Fibroblast of villous mesenchyme (primary cell): ENCODE data around the gene ERLIN1. TPM values are rescaled to one million over a fixed set of nuclear protein-coding genes. Genes with fewer than 3 reads are reported as not detected.

ENCODE experiments used
- DNase-seq: peaks from one replicate; pipeline ENCODE4 v3.0.0-alpha.2; 2010; ENCODE audit warnings: low read depth
- H3K4me3 ChIP-seq: 2 replicates; pipeline ENCODE4 v1.5.1; 2011; ENCODE audit warnings: low read depth, mild to moderate bottlenecking, low read length
- total RNA-seq: library from RNA; depleted of rRNA; stranded (reverse); fragments of >200 nt; gene quantifications from 2 replicates; pipeline ENCODE4 v1.2.3, GENCODE V29; 2012
- TF ChIP-seq, protein P1 (sequence below): IDR thresholded peaks from 2 replicates; pipeline ENCODE4 v1.5.1; 2012; ENCODE audit warnings: low read depth, mild to moderate bottlenecking, low read length; ENCODE audit not compliant: insufficient read depth

The ERLIN1 gene
- 21.6 and 37.1 TPM in 2 replicates for total RNA-seq

DNA sequence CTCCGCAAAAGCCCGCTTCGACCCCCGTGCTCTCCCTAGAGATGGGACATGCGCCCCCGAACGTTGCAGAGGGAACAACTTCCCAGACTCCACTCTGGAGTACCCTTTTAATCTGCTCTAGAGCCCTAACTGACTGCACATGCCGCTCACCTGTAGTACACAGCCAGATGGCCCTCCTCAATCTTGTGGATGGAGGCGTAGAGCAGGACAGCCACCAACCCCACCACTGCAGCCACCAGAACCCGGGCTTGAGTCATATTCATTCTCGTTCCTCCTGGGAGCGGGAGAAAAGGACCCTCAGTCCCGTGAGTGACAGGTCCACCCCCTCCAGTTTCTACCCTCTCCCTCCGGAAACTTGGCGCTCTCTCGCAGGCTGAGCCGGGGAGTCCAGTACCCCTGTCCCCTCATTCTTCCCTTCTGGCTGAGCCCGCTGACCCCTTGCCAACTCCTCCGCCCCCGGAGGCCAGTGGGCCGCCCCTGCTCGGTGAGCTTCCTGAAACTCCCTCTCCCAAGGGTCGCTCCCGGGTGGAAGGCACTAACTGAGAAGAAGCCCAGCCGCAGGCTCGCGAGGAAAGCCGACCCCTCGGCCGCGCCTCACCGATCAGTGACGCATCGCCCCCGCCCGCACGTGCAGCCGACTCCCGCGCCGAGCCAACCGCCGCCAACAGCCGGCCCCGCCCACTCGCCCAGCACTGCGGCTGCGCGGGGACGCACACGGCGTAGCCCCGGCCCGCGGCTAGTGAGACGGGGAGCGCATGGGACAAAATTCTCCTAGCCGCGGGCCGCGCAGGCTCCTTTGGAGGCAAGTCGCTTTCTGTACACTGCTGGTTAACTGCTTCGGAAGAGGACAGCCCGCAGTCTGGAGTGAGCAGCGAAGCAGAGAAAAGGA lies at the start of gene ERLIN1:
ERLIN1 (minus strand) TSS at position 666 of the 889 bp plus-strand sequence; CDS start at position 263, 403 bp downstream.
- DNase-seq = peak; percentile 91
- H3K4me3 ChIP-seq = peak within 1 kb of the TSS; percentile 79
- TF ChIP-seq, protein P1, sequence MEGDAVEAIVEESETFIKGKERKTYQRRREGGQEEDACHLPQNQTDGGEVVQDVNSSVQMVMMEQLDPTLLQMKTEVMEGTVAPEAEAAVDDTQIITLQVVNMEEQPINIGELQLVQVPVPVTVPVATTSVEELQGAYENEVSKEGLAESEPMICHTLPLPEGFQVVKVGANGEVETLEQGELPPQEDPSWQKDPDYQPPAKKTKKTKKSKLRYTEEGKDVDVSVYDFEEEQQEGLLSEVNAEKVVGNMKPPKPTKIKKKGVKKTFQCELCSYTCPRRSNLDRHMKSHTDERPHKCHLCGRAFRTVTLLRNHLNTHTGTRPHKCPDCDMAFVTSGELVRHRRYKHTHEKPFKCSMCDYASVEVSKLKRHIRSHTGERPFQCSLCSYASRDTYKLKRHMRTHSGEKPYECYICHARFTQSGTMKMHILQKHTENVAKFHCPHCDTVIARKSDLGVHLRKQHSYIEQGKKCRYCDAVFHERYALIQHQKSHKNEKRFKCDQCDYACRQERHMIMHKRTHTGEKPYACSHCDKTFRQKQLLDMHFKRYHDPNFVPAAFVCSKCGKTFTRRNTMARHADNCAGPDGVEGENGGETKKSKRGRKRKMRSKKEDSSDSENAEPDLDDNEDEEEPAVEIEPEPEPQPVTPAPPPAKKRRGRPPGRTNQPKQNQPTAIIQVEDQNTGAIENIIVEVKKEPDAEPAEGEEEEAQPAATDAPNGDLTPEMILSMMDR = no peak

DNA sequence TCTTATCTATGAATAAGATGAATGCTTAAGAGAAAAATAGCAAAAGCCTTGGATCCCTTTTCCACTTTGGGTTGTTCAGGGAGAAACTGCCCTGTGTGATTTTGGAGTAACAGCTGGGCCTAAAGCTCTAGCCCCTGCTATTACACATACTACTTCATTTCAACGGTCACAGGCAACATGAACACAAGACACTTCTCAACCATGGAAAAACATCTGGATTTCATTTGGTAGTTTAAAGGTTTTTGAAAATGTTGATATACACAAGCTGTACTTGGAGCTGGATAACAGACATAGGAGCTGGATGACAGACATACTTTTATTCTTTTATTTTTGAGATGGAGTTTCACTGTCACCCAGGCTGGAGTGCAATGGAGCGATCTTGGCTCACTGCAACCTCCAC lies 46.3 kb upstream of the ERLIN1 start:
- TF ChIP-seq, protein P1 = no peak
- H3K4me3 ChIP-seq = no peak overlapping the region
- DNase-seq = peak; percentile 56

DNA sequence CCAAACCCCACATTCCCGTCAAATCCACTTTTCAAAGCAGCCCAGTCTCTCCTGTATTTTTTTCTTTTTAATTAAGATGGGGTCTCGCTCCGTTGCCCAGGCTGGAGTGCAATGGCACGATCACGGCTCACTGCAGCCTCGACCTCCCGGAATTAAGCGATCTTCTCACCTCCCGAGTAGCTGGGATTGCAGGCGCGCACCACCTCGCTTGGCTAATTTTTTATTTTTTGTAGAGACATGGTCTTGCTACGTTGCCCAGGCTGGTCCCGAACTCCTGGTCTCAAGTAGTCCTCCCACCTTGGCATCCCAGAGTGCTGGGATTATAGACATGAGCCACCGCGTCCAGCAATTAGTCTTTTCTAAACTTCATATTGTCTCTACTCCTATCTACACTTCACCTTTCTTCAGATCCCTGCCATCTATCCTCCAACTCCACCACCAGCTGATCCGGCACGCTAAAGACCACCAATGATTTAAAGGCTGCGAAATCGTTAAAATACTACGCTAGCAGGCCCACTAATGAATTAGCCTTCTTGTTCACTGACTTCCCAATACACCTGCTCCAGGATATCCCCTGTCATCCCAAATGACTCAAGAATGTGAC lies 44.1 kb upstream of the ERLIN1 start:
- TF ChIP-seq, protein P1 = no peak
- DNase-seq = no peak
- H3K4me3 ChIP-seq = peak overlapping the region; percentile 97

GRCh38 chr10:100223879-100224278 lies 38.0 kb upstream of the ERLIN1 start:
- no peak for DNase-seq
- TF ChIP-seq, protein P1 = no peak
- H3K4me3 ChIP-seq = no peak overlapping the region

DNA sequence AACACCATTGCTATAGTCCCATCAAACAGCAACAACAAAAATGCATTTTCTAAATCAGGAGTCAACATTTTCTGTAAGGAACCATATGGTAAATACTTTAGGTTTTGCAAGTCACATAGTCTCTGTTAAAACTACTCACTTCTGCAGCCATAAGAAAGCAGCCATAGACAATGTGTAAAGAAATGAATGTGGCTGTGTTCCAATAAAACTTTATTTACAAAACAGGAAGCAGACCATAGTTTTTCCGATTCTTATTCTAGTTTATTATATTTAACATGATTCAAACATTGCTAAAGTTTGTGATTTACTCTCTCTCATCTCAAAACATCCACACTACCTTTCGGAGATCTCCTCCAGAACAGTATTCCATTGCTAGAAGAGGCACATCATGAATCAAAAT lies 36.7 kb upstream of the ERLIN1 start:
- no peak overlapping the region for H3K4me3 ChIP-seq
- TF ChIP-seq, protein P1 = no peak
- DNase-seq = no peak

DNA sequence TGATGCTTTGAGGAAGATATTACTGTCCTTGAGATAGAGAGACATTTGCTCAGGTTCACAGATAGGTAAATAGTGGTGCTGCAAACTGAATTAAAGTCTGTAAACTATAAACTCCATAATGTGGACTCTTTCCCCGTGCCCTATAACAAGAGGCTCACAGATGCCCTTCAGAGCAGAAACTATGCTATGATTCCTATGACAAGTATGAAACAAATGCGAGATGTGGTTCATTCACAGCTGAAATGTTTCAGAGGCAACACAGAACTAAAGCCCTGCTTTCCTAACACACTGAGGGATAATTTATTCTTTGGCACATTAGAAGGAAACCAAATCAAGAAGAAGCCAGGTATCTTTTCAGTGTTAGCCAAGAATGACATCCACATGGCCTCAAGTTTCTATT lies 30.2 kb upstream of the ERLIN1 start:
- DNase-seq = no peak
- TF ChIP-seq, protein P1 = no peak
- no peak overlapping the region for H3K4me3 ChIP-seq
